Panc1 (cell line): ENCODE data around the gene USP16. TPM values are rescaled to one million over a fixed set of nuclear protein-coding genes. Genes with fewer than 3 reads are reported as not detected.

Experiments
- ATAC-seq: fragments of 200-7000 bp; cut with Tn5 transposase; 2 replicates; pipeline ENCODE4 v1.9.1; 2020; ENCODE audit warnings: mild to moderate bottlenecking, moderate library complexity
- BruUV-seq: library from RNA; stranded (reverse); fragments of 400-500 nt; replicated peaks from 2 replicates; lab custom pipeline; 2021; lab: Mats Ljungman, UMichigan
- CTCF ChIA-PET: fragments of 300-600 bp; sonication (Branson Sonifier 250); formaldehyde crosslinking; loops from one replicate; lab custom pipeline; 2022; ENCODE audit warnings: antibody characterized with exemption; lab: Charles Lee
- POLR2A ChIA-PET: fragments of 300-600 bp; sonication (Branson Sonifier 250); formaldehyde crosslinking; loops from one replicate; lab custom pipeline; 2022; ENCODE audit warnings: antibody characterized with exemption; lab: Charles Lee
- DNase-seq: peaks from one replicate; pipeline ENCODE4 v3.0.0-alpha.2; 2010; ENCODE audit warnings: low read depth, low spot score
- H3K27ac ChIP-seq: 2 replicates; pipeline ENCODE4 v1.5.1; 2011; ENCODE audit warnings: mild to moderate bottlenecking, low read length, inconsistent platforms
- H3K27me3 ChIP-seq: fragments of 200-500 bp; sonication (Bioruptor generic); 2 replicates; pipeline ENCODE4 v1.6.0; 2014; ENCODE audit warnings: low read length, inconsistent platforms; ENCODE audit not compliant: control insufficient read depth, insufficient read depth
- H3K36me3 ChIP-seq: fragments of 200-500 bp; sonication (Bioruptor generic); 2 replicates; pipeline ENCODE4 v1.5.1; 2014; ENCODE audit warnings: inconsistent platforms, mild to moderate bottlenecking, low read length, moderate library complexity; ENCODE audit not compliant: control insufficient read depth, insufficient read depth
- H3K4me1 ChIP-seq: 2 replicates; pipeline ENCODE4 v1.5.1; 2011; ENCODE audit warnings: inconsistent platforms, mild to moderate bottlenecking, low read length, moderate library complexity; ENCODE audit not compliant: control insufficient read depth, insufficient read depth
- H3K4me3 ChIP-seq, 2 experiments: 2 replicates each; pipeline ENCODE4 v1.5.1; 2011 to 2012; ENCODE audit warnings: low read depth in 2 of 2, low read length in 2 of 2, mild to moderate bottlenecking in 2 of 2, inconsistent platforms in 1 of 2, moderate library complexity in 1 of 2
- H3K9me3 ChIP-seq: fragments of 200-500 bp; sonication (Bioruptor generic); 2 replicates; pipeline ENCODE4 v1.5.1; 2014; ENCODE audit warnings: low read depth, mild to moderate bottlenecking, inconsistent platforms, low read length, moderate library complexity; ENCODE audit not compliant: control insufficient read depth, insufficient read depth
- CTCF ChIP-seq: fragments of 450-650 bp; IDR thresholded peaks from 2 replicates; pipeline ENCODE4 v1.5.1; 2017; ENCODE audit warnings: mild to moderate bottlenecking
- POLR2AphosphoS5 ChIP-seq: IDR thresholded peaks from 2 replicates; pipeline ENCODE4 v1.6.1; 2012; ENCODE audit warnings: mild to moderate bottlenecking, low read depth, low read length, moderate library complexity
- REST ChIP-seq, 2 experiments: IDR thresholded peaks; 2 replicates each; pipeline ENCODE4 v1.6.1; 2011 to 2012; ENCODE audit warnings: low read depth in 2 of 2, control low read depth in 1 of 2, low read length in 1 of 2, mild to moderate bottlenecking in 1 of 2, moderate library complexity in 1 of 2; ENCODE audit not compliant: insufficient read depth in 1 of 2
- SIN3A ChIP-seq: IDR thresholded peaks from 2 replicates; pipeline ENCODE4 v1.6.1; 2012; ENCODE audit warnings: low read depth, mild to moderate bottlenecking, low read length, moderate library complexity, borderline replicate concordance; ENCODE audit not compliant: insufficient read depth
- TCF7L2 ChIP-seq: IDR thresholded peaks from 2 replicates; pipeline ENCODE4 v1.6.1; 2011; ENCODE audit warnings: mild to moderate bottlenecking, low read depth, low read length, inconsistent platforms
- in situ Hi-C: cut with HindIII; loops from 2 replicates; pipeline ENCODE4 v1.10.0; 2016; ENCODE audit warnings: low sequenced_read_pairs, low pct_unique_long_range_greater_than_20kb
- intact Hi-C: fragments of 100-400 bp; cut with micrococcal nuclease; formaldehyde crosslinking; loops from one replicate; pipeline ENCODE4 v1.10.0; 2022; ENCODE audit not compliant: unreplicated experiment
- total RNA-seq: library from RNA; stranded (reverse); gene quantifications from one replicate; pipeline ENCODE4 v1.2.1, GENCODE V29; 2021; ENCODE audit not compliant: unreplicated experiment

The USP16 gene
- total RNA-seq, 1 experiment from 2014 or later: 26.6 TPM

- Histone ChIP-seq H3K36me3 (peaks cover 7% of the 10 kb centered on the region; the same call in 1 of the 2 replicates), H3K4me3 (no peak overlapping the region), H3K27ac (no peak overlapping the region), H3K4me1 (no peaks in the 10 kb centered on the region), H3K9me3 (no peaks in the 10 kb centered on the region), H3K27me3 (no peaks in the 10 kb centered on the region)
- ChIA-PET POLR2A (no interaction called here), CTCF (no interaction called here)
- no peak for TF ChIP-seq REST (IDR thresholded peaks at IDR 0.05; ENCODE audit: insufficient read depth in 1 of 2, low read depth in 2 of 2, low read length in 1 of 2)
- intact Hi-C loops: no loop called here
- ATAC-seq (no peak), DNase-seq (no peak)
- no TSS peak for BruUV-seq
- in situ Hi-C loops: no loop called here
Observed at GRCh38 chr21:29077651-29078090, 53.2 kb downstream of the USP16 start.

DNA sequence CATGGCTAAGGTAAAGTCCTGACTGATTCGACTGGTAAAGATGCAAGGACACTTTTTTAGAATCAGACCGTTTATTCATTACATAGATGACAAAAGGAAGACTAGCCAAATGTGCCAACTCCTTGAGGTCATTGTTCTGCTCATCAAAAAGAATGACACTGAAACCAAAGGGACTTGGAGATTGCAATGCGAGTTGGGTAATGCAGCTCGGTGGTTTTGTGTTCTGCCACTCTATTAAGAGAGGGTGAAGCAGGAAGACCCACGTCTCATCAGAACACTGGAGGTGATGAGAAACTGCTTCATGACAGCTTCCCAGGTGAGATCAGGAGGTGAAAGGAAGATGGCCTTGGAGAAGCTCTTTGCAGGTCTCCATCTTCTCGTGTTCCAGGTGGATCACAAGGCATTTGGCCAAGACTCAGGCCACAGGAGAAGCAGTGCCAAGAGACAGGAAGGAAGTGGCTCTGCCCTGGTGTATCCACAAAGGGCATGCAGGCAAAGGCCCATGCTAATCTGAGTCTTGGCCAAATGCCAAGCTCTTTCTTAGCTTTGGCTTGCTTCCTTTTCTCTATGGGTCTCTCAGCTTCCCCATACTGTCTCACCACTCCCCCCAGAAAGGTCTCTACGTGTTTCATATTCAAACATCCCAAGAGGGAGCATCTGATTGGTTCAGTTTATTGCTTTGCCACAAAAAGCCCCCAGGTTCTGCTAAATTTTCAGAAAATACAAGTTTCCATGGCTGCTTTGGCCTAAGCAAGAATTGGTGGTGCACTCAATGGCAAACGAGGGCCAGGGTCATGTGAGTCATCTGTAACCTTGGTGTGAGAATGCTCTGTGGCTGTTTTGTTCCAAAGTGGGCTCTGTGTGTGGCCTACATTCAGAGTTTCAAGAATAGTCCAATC lies 54.6 kb downstream of the USP16 start:
- ATAC-seq (no peak), DNase-seq (no peak)
- Histone ChIP-seq H3K27ac (no peak overlapping the region), H3K27me3 (no peaks in the 10 kb centered on the region), H3K4me1 (no peaks in the 10 kb centered on the region), H3K36me3 (no peaks in the 10 kb centered on the region), H3K9me3 (no peaks in the 10 kb centered on the region), H3K4me3 (no peak overlapping the region)
- BruUV-seq: no TSS peak
- in situ Hi-C loops: no loop called here
- POLR2A ChIA-PET: no interaction called here
- no peak for TF ChIP-seq CTCF
- TF ChIP-seq TCF7L2: no peak
- intact Hi-C loops: no loop called here
- CTCF ChIA-PET: no interaction called here

GRCh38 chr21:29080454-29080941 lies 56.0 kb downstream of the USP16 start:
- ChIA-PET POLR2A (no interaction called here), CTCF (interaction anchor here (0.7 kb wide), 1 partner anchor 268 kb away, joined by 3 read pairs; no protein-coding TSS in a partner anchor)
- TF ChIP-seq REST (IDR thresholded peaks at IDR 0.05; ENCODE audit: insufficient read depth in 1 of 2, low read depth in 2 of 2, low read length in 1 of 2) (no peak), SIN3A (no peak), CTCF (no peak), POLR2AphosphoS5 (no peak), TCF7L2 (no peak)
- Histone ChIP-seq H3K4me3 (no peak overlapping the region), H3K27ac (no peak overlapping the region), H3K36me3 (no peaks in the 10 kb centered on the region), H3K4me1 (no peaks in the 10 kb centered on the region), H3K9me3 (no peaks in the 10 kb centered on the region), H3K27me3 (peaks cover 2% of the 10 kb centered on the region; the same call in 1 of the 2 replicates)
- intact Hi-C loops (no loop called here), in situ Hi-C loops (no loop called here)
- BruUV-seq: no TSS peak
- no peak for DNase-seq
- ATAC-seq: no peak
